GM18507 (cell line): ENCODE results near the gene SERPINE2.
A peak's percentile ranks its signal among the peaks of the same experiment; 100 is the strongest.
"Not testable (repeated sequence)": the region's sequence is repeated elsewhere in the genome, so short reads cannot be mapped to it uniquely, and the experiment has no call there.

Experiments used
- DNase-seq: peaks from one replicate; pipeline ENCODE4 v3.0.0; 2011; ENCODE audit warnings: low read depth; ENCODE audit not compliant: insufficient read length; ENCODE audit errors: extremely low spot score
- FAIRE-seq: peaks from 2 replicates; lab custom pipeline; 2011; peaks lifted over from hg19 to GRCh38; lab: Jason Lieb, UNC

SERPINE2 gene

GRCh38 chr2:223950448-223951347, 88.4 kb downstream of the SERPINE2 start:
- DNase-seq (no peak), FAIRE-seq (peak; percentile 66)

GRCh38 chr2:223949241-223949840, 89.7 kb downstream of the SERPINE2 start:
- no peak for DNase-seq
- FAIRE-seq: peak; percentile 86

GRCh38 chr2:223947711-223948205, 91.3 kb downstream of the SERPINE2 start:
- FAIRE-seq: no peak
- no peak for DNase-seq

- FAIRE-seq: no peak
These were observed 93.3 kb downstream of the SERPINE2 start for GRCh38 chr2:223945755-223946154.

GRCh38 chr2:223944703-223945531, 94.2 kb downstream of the SERPINE2 start, which contains the start of gene WDFY1:
Gene WDFY1 (minus strand): TSS chr2:223945335. CDS start chr2:223945284, 51 bp downstream.
- DNase-seq (peak; percentile 81), FAIRE-seq (peak; percentile 81)

More at GRCh38 chr2:223945755-223946154, 93.3 kb downstream of the SERPINE2 start:
- no peak for DNase-seq

- FAIRE-seq (peak; percentile 64), DNase-seq (no peak)
These were observed 94.9 kb downstream of the SERPINE2 start for GRCh38 chr2:223944166-223944702.

- FAIRE-seq: peak; percentile 52
- DNase-seq: no peak
These were observed 95.5 kb downstream of the SERPINE2 start for GRCh38 chr2:223943561-223944008.

GRCh38 chr2:223943135-223943534, 96.0 kb downstream of the SERPINE2 start:
- DNase-seq (no peak), FAIRE-seq (no peak)

GRCh38 chr2:223941579-223942277, 97.4 kb downstream of the SERPINE2 start:
- peak; percentile 82 for FAIRE-seq
- DNase-seq: no peak

GRCh38 chr2:223939438-223939837, 99.6 kb downstream of the SERPINE2 start:
- peak; percentile 84 for FAIRE-seq
- DNase-seq: not testable (repeated sequence)

- FAIRE-seq (no peak), DNase-seq (no peak)
These were observed 101.6 kb downstream of the SERPINE2 start for GRCh38 chr2:223937535-223937934.

- no peak for DNase-seq
- no peak for FAIRE-seq
These were observed 102.2 kb downstream of the SERPINE2 start for GRCh38 chr2:223936862-223937326.

GRCh38 chr2:223935459-223936125, 103.5 kb downstream of the SERPINE2 start:
- no peak for FAIRE-seq
- DNase-seq: no peak

GRCh38 chr2:223934870-223935269, 104.2 kb downstream of the SERPINE2 start:
- DNase-seq (no peak), FAIRE-seq (no peak)

- no peak for DNase-seq
- FAIRE-seq: no peak
These were observed 106.0 kb downstream of the SERPINE2 start for GRCh38 chr2:223932816-223933800.

GRCh38 chr2:223930103-223930976, 108.7 kb downstream of the SERPINE2 start:
- FAIRE-seq: no peak
- no peak for DNase-seq
